GM21390 (cell line): Measurements from ENCODE around the gene TICRR.

Experiments
- ATAC-seq: cut with Tn5 transposase; IDR thresholded peaks from one replicate; pipeline ENCODE4 v1.9.1; 2021; ENCODE audit not compliant: unreplicated experiment

Gene TICRR

DNA sequence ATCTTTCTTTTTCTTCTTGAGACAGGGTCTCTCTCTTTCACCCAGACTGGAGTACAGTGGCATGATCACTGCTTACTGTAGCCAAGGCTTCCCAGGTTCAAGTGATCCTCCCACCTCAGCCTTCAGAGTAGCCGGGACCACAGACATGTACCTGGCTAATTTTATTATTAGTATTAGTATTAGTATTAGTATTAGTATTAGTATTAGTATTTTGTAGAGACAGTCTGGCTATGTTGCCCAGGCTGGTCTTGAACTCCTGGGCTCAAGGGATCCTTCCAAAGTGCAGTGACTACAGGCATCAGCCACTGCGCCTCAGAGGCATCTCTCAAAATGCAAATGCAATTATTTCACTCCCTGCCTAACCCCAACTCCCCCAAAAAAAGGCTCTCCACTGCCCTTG, 78.3 kb downstream of the TICRR start:
- no peak for ATAC-seq

GRCh38 chr15:89654301-89654761, 79.1 kb downstream of the TICRR start:
- ATAC-seq = no peak

- no peak for ATAC-seq
Measured at GRCh38 chr15:89654847-89655805, 79.9 kb downstream of the TICRR start, which contains the start of gene KIF7. Gene KIF7 (minus strand): TSS chr15:89655467. CDS start chr15:89652930, 2,537 bp downstream.

DNA sequence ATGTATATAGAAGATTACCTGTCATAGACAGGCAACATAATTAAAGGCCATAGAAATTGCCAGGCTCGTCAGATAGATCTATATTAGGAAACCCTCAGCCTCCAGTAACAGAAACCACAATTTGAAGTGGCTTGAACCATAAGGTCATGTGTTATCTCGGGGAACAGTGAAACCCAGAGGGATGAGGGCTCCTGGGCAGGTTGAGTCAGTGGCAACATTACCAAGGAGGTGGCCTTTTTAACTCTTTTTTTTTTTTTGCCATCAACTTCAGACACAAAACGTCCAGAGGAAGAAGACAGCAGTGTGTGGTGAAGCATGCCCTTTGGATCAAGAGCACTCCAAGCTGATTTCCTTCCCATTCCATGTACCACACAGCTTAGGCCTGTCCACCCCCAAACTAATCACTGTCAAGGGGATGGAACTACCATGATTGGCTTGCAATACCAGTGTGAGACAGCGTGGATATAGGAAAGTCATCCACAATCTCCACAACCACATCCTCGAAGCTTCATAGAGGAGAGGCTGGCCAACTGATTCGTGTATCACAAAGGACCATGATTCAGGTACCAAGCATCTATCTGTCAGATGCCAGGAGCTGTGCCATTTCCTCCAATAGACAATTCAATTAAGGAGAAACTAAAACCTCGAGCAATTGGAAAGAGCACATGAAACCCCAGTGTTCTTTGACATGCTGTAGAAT, 81.0 kb downstream of the TICRR start:
- no peak for ATAC-seq

DNA sequence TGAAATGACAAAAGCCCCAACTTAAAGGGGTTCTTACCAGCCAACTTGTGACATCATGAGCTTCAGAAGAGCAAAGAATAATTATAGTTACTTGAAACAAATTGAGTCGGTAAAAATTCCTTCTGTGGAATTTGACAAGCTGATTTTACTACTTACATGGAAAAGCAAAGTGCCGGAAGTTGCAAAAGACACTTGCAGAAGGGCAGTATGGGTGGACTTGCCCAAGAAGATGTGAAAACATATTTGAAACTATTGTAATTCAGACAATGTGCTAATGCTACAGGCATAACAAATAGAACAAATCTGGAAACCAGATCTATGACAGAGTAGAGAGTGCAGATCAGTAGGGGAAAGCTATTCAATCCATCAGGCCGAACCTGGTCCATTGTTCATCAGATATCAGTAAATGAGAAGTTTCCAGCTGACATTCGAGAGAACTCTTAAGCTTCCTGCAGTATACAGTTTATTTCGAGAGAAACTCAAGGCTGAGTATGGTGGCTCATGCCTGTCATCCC, 82.5 kb downstream of the TICRR start:
- no peak for ATAC-seq

- ATAC-seq = no peak
Measured at GRCh38 chr15:89659295-89659694, 84.0 kb downstream of the TICRR start.

GRCh38 chr15:89660556-89660955, 85.3 kb downstream of the TICRR start:
- no peak for ATAC-seq

DNA sequence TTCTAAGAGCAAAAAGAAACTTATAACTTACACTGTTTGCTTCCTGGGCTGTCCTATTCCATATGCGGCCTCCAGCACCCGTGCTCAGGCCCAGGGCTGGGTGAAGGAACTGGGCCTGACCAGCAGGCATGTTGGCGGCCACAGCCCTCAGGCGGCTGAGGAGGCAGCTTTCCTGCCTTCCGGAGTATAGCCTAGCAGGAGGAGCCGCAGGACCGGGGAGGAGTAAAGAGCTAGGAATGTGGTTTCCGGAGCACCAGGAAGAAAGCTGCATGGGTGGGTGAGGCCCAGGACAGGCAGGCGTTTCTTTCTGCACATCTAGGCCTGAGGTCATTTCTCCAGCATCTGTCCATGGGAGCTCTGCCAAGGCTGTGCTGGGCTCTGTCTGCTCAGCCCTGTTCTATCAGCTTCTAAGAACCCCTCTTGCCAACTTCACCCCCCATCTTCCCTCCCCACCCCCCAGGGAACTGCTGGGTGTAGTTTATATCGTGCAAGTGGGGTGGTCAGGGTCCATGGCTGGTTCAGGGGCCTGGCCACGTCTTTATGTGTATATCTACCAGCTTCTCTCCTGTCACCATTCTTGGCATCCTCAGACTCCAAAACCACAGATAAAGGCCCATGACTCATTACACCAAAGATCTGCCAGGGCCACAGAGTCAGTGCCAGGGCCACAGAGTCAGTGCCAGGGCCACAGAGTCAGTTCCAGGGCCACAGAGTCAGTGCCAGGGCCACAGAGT, 87.8 kb downstream of the TICRR start:
- no peak for ATAC-seq

DNA sequence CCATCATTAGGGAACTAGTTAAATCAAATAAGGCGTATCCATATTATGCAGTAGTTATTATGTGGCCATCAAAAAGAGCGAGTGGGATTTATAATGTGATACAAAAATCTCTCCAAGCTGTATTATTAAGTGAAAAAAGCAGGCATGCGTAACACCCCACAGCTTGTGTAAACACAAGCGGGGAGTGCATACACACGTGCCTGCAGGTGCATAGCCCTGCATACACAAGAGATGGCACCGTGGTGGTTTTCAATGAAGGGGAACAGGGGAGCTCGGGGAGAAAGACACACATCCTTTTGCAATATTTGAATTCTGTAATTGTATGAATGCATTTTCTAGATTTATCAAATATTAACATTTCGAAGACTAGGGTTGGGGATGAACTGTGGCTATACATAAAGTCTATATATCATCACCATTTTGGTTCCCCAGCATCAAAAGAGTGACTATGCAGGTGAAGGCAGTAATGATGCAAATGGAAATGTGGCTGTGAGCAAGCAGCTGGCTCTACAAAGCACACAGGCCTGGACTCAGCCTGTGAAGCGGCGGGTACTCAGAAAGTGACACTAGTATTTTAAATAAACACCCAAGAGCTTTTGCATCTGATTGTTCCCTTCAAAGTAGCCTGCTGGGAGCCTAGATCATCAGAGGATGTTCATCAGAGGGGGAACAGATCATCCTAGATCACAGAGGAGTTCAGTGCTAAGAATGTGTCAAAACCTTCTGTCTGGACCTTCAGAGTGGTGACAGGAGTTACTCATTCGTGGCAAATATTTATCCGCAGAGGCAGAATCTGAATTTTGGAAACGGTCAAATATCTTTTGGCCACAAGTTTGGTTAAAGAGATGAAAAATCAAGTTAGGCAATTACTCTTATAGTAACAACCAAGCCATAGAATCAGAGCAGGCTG, 89.4 kb downstream of the TICRR start:
- no peak for ATAC-seq

DNA sequence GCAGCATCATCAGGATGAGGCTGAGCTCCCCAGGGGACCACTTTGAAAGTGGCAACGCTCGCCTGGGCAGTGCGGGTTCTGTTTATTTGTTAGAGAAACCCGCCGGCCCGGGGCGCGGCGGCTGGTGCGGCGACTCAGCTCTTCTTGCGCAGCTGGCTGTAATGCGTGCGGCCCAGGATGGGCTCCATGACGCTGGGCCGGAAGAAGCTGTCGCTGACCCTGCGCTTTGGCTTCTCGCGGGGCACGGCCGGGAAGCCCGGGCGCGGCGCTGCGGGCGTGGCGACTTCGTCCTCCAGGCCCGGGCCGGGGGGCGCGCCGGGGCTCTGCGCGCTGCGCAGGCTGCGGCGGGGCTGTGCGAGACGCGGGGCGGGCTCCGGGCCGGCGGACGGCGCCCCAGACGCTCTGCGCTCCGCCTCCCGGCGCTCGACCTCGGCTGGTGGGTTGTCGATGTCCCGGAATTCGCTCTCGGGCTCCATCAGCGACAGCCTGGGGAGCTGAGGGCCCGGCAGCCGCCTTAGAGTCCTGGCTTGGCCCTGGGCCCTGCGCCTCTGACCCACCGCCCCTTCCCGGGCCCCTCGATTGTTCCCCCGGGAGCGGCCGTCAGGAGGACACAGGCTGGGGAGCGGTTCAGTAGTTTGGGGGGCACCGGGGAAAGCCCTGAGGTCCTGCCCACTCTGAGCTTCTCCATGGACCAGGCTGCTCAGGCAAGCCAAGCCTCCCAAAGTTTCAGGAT, 90.3 kb downstream of the TICRR start:
- ATAC-seq = peak; percentile 51

GRCh38 chr15:89666184-89666857, 91.1 kb downstream of the TICRR start:
- ATAC-seq = no peak

DNA sequence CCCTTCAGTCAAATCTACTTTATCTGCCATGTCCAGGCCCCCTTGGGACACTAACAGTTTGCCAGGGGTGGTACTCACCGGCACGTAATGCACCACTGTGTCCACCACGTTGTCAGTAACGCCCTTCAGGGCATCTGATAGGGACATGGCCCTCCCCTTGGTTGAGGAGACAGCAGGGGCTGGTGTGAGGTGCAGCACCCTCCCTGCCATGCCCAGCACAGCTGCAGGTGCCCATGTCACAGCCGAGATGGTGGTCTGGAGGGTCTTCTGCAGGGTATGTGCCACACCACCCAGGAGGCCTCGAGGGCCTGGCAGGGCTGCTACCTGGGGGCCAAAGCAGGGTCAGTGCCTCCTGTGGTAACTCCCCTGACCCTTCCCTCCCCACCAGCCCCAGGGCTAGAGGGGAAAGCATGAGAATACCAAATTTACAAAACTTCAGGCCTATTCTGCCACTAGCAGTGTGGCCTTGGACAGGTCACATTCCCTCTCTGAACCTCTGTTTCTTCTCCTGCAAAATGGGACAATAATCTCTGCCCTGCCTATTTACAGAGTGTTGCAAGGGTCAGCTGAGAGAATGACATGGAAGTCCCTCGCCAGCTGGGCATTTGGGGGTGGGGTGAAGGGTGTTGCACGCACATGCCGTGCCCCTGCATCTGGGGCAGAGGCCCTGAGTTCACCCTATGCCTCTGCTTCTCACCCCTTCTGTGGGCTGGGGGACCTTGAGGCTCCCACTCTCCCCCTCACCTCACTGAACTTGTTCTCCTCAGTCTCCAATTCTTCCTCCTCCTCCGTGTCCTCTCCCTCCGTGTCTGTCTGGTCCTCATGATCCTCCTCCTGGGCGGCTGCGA, 91.8 kb downstream of the TICRR start:
- no peak for ATAC-seq

GRCh38 chr15:89667706-89667960, 92.4 kb downstream of the TICRR start:
- no peak for ATAC-seq

GRCh38 chr15:89668171-89668570, 92.9 kb downstream of the TICRR start:
- ATAC-seq = no peak

- ATAC-seq = no peak
Measured at GRCh38 chr15:89669309-89669865, 94.1 kb downstream of the TICRR start.

DNA sequence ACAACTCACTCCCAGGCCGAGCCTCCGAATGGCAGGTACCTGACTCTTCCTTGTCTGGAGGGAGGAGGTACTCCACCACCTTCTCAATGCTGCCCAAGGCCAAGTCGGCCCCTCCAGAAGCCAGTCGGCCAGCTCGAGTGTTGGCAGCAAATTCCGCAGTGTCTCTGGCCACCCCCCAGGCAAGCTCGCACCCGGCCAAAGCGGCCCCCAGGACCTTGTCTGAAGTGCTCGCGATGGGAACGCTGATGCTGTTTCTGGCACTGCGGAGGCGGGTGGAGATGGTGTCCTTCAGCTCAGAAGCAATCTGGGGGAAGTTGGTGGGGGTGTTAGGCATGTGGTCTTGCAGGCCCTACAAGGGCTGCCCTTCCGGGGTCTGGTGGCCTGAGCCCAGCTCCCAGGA, 94.7 kb downstream of the TICRR start:
- ATAC-seq = no peak

DNA sequence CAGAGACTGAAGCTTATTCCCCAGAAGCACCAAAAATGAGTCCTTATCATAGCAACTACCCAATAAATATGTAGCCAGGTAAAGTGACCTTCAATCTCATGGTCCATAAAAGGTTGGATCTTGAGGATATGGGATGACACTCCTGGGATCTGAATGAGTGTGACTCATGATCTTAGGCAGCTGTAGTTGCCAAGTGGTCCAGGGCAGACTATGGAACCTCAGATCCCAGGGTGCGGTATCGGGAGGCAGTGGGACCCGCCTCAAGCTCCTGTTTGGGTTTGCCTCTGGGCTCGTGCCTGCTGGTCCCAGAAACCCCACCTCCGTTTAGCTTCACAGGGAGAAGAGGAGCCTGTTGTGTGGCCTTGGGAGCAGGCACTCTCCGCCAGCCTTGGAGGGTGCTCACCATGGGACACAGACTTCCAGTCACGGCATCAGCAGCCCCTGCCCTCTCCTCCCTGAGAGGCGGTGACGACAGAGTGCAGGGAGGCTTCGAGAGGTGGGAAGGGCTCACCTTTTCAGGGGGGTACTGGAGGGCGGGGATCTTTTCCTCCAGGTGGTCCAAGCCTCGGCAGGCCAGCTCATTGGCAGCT, 95.8 kb downstream of the TICRR start:
- ATAC-seq = no peak
